ENCODE data around the gene NAALADL2.
"Not testable (repeated sequence)": the region's sequence is repeated elsewhere in the genome, so short reads cannot be mapped to it uniquely, and the experiment has no call there.

NAALADL2 gene

DNA sequence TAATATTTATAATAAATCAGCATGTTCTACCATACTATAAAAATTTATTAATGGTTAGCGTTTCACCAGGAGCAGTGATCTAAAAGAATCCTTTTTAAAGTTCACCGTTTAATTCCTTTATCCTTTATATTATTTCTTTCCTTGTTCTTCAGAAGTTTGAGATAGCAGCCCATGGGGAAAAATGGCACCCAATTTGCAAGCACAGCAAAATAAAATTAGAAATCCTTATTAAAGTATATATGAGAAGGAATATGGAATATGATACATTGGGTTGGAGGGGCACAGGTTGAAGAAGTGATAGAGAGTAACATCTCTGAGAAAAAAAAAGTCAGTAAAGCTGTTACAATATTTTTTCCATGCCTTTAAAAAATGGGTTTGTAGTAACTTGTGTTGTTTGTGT is 892.0 kb downstream of the NAALADL2 start:
- DNase-seq (ENCODE audit: low spot score), result no peak

- DNase-seq (ENCODE audit: low spot score), result no peak
Observed at GRCh38 chr3:175763948-175764347, 904.8 kb downstream of the NAALADL2 start.

DNA sequence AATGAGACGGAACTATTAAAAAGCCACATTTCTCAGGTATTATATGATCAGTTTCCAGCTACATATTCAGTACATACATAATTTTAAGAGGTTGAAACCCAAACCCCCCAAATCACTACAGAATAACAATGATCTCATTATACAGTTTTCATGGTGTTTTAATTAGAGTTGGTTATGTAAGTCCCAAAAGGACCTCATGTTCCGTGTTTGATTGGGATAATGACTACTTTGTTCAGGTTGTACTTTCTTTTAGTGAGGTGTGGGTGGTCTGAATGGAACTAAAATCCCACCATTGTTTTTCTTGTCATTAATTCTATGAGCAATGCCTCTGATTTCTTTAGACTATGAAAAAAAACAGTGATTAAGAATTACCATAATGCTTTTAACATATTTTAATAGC is 905.6 kb downstream of the NAALADL2 start:
- DNase-seq (ENCODE audit: low spot score), result no peak

DNA sequence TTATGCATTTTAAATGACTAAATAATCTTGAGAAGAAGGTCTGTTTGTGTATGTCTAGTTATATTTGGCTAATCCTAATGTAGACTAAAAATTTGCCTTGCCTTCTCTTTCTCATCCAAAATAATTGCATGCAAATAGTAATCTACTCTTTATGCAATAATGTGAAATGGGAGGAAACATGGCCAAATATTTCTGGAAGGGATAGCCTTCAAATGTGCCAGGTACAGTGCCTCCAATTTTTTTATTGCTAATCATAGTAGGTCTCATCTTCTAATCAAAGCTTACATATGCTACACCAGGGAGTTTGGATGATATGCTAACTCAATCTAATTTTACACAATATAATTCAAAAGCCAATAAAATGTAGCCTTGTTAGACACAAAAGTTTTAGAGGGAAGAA is 911.3 kb downstream of the NAALADL2 start:
- DNase-seq (ENCODE audit: low spot score), result no peak

DNA sequence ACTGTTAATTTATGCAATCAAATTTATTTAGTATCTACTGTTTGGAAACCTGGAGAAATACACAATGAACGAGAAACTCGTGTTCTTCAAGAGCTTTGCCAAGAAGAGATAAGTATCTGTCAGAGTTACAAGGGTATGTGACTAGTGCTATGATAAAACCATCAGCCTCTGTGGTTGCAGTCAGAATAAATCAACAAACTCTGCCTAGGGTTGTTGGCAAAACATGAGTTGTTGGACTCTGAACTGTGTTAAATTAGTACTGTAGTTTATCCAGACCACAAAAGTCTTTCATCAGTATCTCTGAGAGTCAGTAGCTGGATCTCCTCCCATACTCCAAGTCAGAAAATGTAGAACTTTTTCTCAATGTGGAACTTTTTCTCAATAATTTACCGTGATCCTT is 918.4 kb downstream of the NAALADL2 start:
- DNase-seq (ENCODE audit: low spot score), result peak; percentile 3

GRCh38 chr3:175777965-175778364 is 918.8 kb downstream of the NAALADL2 start:
- no peak for DNase-seq (ENCODE audit: low spot score)

DNA sequence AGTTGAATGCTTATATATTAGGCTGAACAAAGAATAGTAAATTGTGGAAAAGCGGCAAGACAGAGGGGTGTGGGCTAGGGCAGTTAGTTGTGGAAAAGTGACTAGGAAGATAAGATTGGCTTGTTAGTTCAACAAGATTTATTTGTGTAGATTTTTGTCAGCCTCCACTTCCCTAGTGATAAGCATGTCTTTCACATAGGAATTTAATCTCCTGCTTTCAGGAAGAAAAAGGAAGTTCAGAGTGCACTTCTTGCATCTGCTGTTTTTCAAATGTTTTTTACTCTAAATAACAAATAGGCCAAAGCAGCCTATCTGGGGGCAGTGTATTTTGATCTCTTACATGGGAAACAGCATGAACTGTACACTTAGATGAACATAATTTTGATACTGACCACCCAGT is 919.9 kb downstream of the NAALADL2 start:
- DNase-seq (ENCODE audit: low spot score), result no peak

- DNase-seq (ENCODE audit: low spot score), result not testable (repeated sequence)
Observed at GRCh38 chr3:175787109-175787508, 928.0 kb downstream of the NAALADL2 start.

GRCh38 chr3:175792245-175792644 is 933.1 kb downstream of the NAALADL2 start:
- no peak for DNase-seq (ENCODE audit: low spot score)

DNA sequence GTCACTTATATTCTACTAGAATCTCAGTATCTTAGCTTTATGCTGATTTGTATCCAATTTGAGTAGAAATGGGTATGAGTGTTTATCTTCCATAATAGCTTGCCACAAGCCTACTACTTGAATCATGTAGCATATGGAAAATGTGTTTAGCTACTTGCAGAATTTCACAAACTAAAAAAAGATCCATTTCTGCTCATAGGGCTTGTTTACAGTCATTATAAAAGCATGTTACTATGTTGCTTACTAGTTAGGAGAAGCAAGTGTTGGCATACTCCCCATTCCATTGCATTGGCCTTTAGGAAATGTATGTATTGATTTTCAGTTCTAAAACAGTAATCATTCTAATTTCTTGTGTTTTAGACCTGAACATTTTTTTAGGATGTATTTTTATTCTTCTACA is 939.2 kb downstream of the NAALADL2 start:
- no peak for DNase-seq (ENCODE audit: low spot score)

- DNase-seq (ENCODE audit: low spot score), result no peak
Observed at GRCh38 chr3:175805825-175806224, 946.7 kb downstream of the NAALADL2 start.

DNA sequence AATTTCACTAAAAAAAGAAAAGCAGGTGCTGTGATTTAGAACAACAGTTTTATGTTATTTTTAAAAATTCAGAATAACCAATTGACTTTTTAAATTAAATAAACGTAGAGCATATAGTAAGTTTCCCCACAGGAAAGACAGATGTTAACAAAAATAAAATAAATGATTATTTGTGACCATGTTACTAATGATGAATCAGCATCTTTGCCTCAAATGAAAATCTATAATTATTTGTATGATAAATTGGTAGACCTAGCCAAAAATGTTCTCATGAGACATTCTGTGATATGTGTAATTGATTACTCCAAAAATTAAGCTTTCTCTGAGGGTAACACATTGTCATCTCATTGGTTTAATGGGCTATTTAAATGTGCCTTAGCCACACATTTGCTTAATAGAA is 948.0 kb downstream of the NAALADL2 start:
- DNase-seq (ENCODE audit: low spot score), result no peak

GRCh38 chr3:175818811-175819464 is 959.8 kb downstream of the NAALADL2 start:
- DNase-seq (ENCODE audit: low spot score), result no peak

- DNase-seq (ENCODE audit: low spot score), result not testable (repeated sequence)
Observed at GRCh38 chr3:175822766-175823491, 963.8 kb downstream of the NAALADL2 start.

GRCh38 chr3:175825016-175825580 is 966.0 kb downstream of the NAALADL2 start:
- not testable (repeated sequence) for DNase-seq (ENCODE audit: low spot score)

GRCh38 chr3:175826759-175827158 is 967.6 kb downstream of the NAALADL2 start:
- DNase-seq (ENCODE audit: low spot score), result no peak

- DNase-seq (ENCODE audit: low spot score), result not testable (repeated sequence)
Observed at GRCh38 chr3:175829809-175830208, 970.7 kb downstream of the NAALADL2 start.

GRCh38 chr3:175835763-175836162 is 976.6 kb downstream of the NAALADL2 start:
- not testable (repeated sequence) for DNase-seq (ENCODE audit: low spot score)

DNA sequence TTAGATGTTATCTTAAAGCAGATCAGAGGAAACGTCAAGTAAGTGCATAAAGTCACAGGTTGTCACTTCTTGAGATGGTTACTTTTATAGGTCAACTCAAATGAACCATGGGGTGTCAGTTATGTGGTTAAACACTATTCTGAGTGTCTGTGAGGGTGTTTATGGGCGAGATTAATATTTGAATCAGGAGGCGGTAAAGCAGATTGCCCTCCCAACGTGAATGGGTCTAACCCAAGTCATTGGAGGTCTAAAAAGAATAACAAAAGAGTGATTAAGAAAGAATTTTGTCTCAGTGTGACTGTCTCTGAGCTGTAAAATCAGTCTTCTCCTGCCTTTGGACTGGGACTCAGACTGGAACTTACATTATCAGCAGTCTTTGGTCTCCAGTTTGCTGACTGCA is 977.5 kb downstream of the NAALADL2 start:
- DNase-seq (ENCODE audit: low spot score), result no peak

GRCh38 chr3:175837962-175838361 is 978.8 kb downstream of the NAALADL2 start:
- DNase-seq (ENCODE audit: low spot score), result no peak

GRCh38 chr3:175839366-175840005 is 980.4 kb downstream of the NAALADL2 start:
- no peak for DNase-seq (ENCODE audit: low spot score)

GRCh38 chr3:175851541-175851940 is 992.4 kb downstream of the NAALADL2 start:
- DNase-seq (ENCODE audit: low spot score), result no peak

DNA sequence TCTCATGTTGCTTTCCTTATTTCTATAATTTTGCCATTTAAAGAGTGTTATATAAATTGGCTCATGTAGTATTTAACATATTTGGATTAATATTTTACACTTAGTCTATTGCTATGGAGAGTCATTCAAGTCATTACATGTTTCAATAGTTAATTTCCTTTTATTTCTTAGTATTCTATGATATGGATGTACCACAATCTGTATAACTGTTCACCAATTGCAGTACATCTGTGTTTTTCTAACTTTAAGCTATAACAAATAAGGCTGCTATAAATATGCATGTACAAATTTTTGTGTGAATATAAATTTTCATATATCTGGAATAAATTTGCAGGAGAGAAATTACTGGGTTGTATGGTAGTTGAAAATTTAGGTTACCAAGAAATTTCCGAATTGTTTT is 993.4 kb downstream of the NAALADL2 start:
- DNase-seq (ENCODE audit: low spot score), result no peak
